PFSK-1 (cell line): ENCODE data around the gene HDAC4.

Experiments
- FOXP2 ChIP-seq: optimal IDR thresholded peaks from 2 replicates; pipeline ENCODE3; 2011; ENCODE audit warnings: borderline replicate concordance, control low read depth, inconsistent platforms; ENCODE audit not compliant: insufficient read depth; ENCODE audit errors: extremely low read length, extremely low read depth
- POLR2AphosphoS5 ChIP-seq: IDR thresholded peaks from 2 replicates; pipeline ENCODE4 v1.6.1; 2012; ENCODE audit warnings: low read depth, mild to moderate bottlenecking, control low read depth, low read length, moderate library complexity
- SIN3A ChIP-seq: IDR thresholded peaks from 2 replicates; pipeline ENCODE4 v1.6.1; 2012; ENCODE audit warnings: mild to moderate bottlenecking, low read length, moderate library complexity, borderline replicate concordance; ENCODE audit not compliant: insufficient read depth
- TAF1 ChIP-seq: IDR thresholded peaks from 2 replicates; pipeline ENCODE4 v1.6.1; 2012; ENCODE audit warnings: low read length, control low read depth, borderline replicate concordance; ENCODE audit not compliant: insufficient read depth
- TF ChIP-seq, protein P1 (sequence below), 2 experiments: IDR thresholded peaks; 2 replicates each; pipeline versions ENCODE4 v1.6.1 to v1.8.0; 2011 to 2012; ENCODE audit warnings: low read depth in 2 of 2, low read length in 2 of 2, control low read depth in 1 of 2, inconsistent platforms in 1 of 2, mild to moderate bottlenecking in 1 of 2, moderate library complexity in 1 of 2; ENCODE audit not compliant: insufficient read depth in 1 of 2

The HDAC4 gene

DNA sequence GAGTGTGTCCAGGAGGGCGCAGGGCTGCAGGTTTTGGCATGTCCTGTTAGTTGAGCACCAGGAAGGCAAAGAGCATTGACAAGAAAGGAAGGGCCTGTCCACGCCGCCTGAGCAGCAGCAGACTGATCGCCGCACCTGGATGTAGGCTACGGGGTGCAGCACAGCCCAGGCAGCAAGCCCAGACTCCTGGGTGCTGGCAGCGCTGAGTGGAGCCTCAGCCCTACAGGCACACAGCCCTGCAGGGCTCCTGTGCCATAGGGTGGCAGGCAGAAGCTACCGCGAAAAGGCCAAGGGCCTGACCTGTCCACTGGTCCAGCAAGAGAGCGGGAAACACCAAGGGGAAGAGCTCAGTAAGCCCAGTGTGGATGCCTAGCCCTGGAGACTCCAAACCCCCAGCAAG is 198.0 kb downstream of the HDAC4 start:
- TF ChIP-seq SIN3A = no peak
- no peak for TF ChIP-seq POLR2AphosphoS5

DNA sequence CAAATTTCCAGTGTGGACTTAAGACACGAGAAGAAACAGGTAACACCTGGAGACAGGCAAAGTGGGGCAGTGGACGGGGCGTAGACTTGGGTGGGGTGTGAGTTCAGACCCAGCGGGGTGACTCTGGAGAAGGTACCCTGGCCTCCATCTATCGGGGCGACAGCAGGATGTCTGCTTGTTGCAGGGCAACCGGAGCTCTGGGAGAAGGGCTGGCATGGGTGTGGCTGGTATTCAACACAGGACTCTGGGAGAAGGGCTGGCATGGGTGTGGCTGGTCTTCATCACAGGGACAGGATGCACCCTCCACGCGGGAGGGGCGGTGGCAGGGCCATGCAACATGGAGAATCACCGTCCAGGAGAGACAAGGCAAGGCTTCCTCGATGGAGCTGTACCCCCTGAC is 198.5 kb downstream of the HDAC4 start:
- TF ChIP-seq TAF1 (no peak), POLR2AphosphoS5 (no peak), SIN3A (no peak), FOXP2 (no peak)
- TF ChIP-seq, protein P1, sequence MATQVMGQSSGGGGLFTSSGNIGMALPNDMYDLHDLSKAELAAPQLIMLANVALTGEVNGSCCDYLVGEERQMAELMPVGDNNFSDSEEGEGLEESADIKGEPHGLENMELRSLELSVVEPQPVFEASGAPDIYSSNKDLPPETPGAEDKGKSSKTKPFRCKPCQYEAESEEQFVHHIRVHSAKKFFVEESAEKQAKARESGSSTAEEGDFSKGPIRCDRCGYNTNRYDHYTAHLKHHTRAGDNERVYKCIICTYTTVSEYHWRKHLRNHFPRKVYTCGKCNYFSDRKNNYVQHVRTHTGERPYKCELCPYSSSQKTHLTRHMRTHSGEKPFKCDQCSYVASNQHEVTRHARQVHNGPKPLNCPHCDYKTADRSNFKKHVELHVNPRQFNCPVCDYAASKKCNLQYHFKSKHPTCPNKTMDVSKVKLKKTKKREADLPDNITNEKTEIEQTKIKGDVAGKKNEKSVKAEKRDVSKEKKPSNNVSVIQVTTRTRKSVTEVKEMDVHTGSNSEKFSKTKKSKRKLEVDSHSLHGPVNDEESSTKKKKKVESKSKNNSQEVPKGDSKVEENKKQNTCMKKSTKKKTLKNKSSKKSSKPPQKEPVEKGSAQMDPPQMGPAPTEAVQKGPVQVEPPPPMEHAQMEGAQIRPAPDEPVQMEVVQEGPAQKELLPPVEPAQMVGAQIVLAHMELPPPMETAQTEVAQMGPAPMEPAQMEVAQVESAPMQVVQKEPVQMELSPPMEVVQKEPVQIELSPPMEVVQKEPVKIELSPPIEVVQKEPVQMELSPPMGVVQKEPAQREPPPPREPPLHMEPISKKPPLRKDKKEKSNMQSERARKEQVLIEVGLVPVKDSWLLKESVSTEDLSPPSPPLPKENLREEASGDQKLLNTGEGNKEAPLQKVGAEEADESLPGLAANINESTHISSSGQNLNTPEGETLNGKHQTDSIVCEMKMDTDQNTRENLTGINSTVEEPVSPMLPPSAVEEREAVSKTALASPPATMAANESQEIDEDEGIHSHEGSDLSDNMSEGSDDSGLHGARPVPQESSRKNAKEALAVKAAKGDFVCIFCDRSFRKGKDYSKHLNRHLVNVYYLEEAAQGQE (IDR thresholded peaks at IDR 0.05; ENCODE audit: insufficient read depth in 1 of 2, low read depth in 2 of 2, low read length in 2 of 2) = no peak

DNA sequence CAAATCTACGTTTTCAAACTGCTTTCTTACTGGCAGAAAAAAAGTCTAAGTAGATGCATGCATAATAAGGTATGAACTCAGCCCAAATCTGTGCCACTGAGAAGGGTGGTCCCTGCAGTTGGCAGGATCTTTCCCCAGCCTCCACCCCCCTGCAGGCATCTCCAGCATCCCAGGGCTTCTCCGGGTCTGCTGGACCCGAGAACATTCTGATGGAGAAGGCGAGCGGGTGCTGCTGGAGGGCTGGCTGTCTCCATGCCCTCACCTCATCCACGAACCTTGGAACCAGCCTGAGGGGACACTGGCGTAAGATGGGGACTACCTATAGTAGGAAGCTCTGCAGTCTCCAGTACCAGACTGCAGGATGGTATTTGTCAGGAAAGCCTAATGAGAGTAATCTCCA is 198.9 kb downstream of the HDAC4 start:
- no peak for TF ChIP-seq TAF1
- TF ChIP-seq POLR2AphosphoS5 = no peak
- TF ChIP-seq SIN3A = no peak
- TF ChIP-seq, protein P1 (IDR thresholded peaks at IDR 0.05; ENCODE audit: insufficient read depth in 1 of 2, low read depth in 2 of 2, low read length in 2 of 2) = no peak
- TF ChIP-seq FOXP2 = no peak

DNA sequence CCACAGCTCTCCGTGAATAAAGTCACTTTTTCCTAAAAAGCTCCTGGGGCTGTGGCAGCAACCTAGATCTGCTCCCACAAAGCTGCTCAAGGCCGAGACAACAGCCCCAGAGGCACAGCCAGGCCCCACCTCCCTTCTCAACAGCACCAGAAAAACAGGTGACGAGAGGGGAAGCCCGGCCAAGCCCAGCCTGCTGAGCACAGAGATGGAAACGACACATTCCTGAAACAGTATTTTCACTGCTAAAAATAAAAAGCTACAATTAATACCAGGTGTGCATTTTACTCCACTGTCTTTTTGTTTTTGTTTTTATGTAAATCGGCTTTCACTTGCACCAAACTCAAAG is 199.3 kb downstream of the HDAC4 start:
- no peak for TF ChIP-seq TAF1
- TF ChIP-seq, protein P1 (IDR thresholded peaks at IDR 0.05; ENCODE audit: insufficient read depth in 1 of 2, low read depth in 2 of 2, low read length in 2 of 2) = no peak
- TF ChIP-seq SIN3A = no peak
- no peak for TF ChIP-seq POLR2AphosphoS5
- TF ChIP-seq FOXP2 = no peak

DNA sequence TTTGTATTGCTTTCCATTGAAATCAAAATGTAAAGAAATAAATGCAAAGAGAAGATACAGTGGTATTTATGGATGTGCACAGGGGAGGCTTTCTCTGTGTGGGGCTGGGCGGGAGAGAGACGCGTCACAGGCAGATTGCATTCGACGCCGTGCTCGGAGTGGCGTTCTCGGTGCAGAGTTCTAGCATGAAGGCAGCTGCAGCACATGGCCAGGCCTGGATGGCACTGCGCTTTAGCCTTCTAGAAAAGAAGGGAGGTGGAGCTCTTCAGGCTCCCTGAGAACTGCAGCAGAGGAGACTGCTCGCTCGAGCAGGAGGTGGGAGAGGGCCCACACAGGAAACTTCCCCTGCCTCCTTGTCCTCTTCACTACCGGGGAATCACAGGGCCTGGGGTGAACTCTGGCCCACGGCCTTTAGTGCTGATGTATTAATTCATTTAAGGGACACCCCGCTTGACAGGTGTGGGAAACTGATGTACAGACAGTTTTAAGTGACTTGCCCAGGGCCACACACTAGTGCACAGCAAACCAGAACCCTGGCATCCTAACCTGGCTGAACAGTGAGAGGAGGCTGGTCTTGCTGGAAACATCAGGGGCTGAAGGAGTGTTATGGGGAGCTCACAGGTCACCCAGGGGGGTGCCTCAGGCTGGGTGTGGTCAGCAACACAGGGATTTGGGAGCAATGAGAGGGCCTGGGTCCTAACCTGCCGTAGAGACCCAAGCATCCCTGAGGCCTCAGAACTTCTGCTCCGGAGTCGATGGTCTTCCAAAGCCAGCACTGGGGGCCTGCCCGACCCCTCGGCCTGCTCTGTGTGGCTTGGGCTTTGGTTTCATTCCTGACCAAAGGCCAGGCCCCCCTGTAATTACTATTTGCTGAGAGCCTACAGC is 199.9 kb downstream of the HDAC4 start:
- TF ChIP-seq TAF1 (no peak), FOXP2 (no peak), SIN3A (no peak), POLR2AphosphoS5 (no peak)
- TF ChIP-seq, protein P1 (IDR thresholded peaks at IDR 0.05; ENCODE audit: insufficient read depth in 1 of 2, low read depth in 2 of 2, low read length in 2 of 2) = no peak
